Nephron progenitor cell (in vitro differentiated cells): ENCODE measurements around the gene LRFN4.
A peak's percentile ranks its signal among the peaks of the same experiment; 100 is the strongest.

Experiments
- DNase-seq: peaks from one replicate; pipeline ENCODE4 v3.0.0; 2021
- H3K27ac Mint-ChIP-seq: 2 replicates; pipeline ENCODE4 v1.8.0; 2021; ENCODE audit warnings: mild to moderate bottlenecking, moderate library complexity, mixed read lengths
- H3K27me3 Mint-ChIP-seq: 2 replicates; pipeline ENCODE4 v1.8.0; 2021; ENCODE audit warnings: mild to moderate bottlenecking, low read depth, mixed read lengths; ENCODE audit not compliant: poor library complexity
- H3K36me3 Mint-ChIP-seq: 2 replicates; pipeline ENCODE4 v1.8.0; 2021; ENCODE audit warnings: low read depth, mixed read lengths
- H3K4me1 Mint-ChIP-seq: 2 replicates; pipeline ENCODE4 v1.8.0; 2021; ENCODE audit warnings: mixed read lengths
- H3K4me3 Mint-ChIP-seq: 2 replicates; pipeline ENCODE4 v1.8.0; 2021; ENCODE audit warnings: mild to moderate bottlenecking, moderate library complexity, mixed read lengths
- H3K9me3 Mint-ChIP-seq: 2 replicates; pipeline ENCODE4 v1.8.0; 2021; ENCODE audit warnings: mild to moderate bottlenecking, moderate library complexity, mixed read lengths
- TF ChIP-seq, protein P1 (sequence below): fragments of 200-600 bp; sonication (generic); IDR thresholded peaks from 2 replicates; pipeline ENCODE4 v1.5.0; 2021; ENCODE audit warnings: antibody characterized with exemption

Gene LRFN4

GRCh38 chr11:66842896-66843775 is 13.7 kb upstream of the LRFN4 start, which contains the start of gene RCE1:
RCE1 (plus strand) TSS chr11:66843441; CDS start chr11:66843456, 15 bp downstream.
- peak within 1 kb of the TSS; percentile 94 for H3K4me3 Mint-ChIP-seq
- H3K27ac Mint-ChIP-seq: peak within 1 kb of the TSS; percentile 95
- H3K4me1 Mint-ChIP-seq: peaks cover 30% of the 10 kb centered on the region
- peaks cover 6% of the 10 kb centered on the region for H3K36me3 Mint-ChIP-seq
- no peaks in the 10 kb centered on the region for H3K9me3 Mint-ChIP-seq
- DNase-seq: peak; percentile 95
- no peaks in the 10 kb centered on the region for H3K27me3 Mint-ChIP-seq
- TF ChIP-seq, protein P1, sequence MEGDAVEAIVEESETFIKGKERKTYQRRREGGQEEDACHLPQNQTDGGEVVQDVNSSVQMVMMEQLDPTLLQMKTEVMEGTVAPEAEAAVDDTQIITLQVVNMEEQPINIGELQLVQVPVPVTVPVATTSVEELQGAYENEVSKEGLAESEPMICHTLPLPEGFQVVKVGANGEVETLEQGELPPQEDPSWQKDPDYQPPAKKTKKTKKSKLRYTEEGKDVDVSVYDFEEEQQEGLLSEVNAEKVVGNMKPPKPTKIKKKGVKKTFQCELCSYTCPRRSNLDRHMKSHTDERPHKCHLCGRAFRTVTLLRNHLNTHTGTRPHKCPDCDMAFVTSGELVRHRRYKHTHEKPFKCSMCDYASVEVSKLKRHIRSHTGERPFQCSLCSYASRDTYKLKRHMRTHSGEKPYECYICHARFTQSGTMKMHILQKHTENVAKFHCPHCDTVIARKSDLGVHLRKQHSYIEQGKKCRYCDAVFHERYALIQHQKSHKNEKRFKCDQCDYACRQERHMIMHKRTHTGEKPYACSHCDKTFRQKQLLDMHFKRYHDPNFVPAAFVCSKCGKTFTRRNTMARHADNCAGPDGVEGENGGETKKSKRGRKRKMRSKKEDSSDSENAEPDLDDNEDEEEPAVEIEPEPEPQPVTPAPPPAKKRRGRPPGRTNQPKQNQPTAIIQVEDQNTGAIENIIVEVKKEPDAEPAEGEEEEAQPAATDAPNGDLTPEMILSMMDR: no peak

- H3K27me3 Mint-ChIP-seq: no peaks in the 10 kb centered on the region
- H3K9me3 Mint-ChIP-seq: no peaks in the 10 kb centered on the region
- no peak for DNase-seq
- peak overlapping the region; percentile 87 for H3K27ac Mint-ChIP-seq
- H3K36me3 Mint-ChIP-seq: peaks cover 6% of the 10 kb centered on the region
- H3K4me1 Mint-ChIP-seq: peaks cover 30% of the 10 kb centered on the region
- peak overlapping the region; percentile 94 for H3K4me3 Mint-ChIP-seq
- TF ChIP-seq, protein P1: no peak
These were observed 12.9 kb upstream of the LRFN4 start for GRCh38 chr11:66843776-66844495.

DNA sequence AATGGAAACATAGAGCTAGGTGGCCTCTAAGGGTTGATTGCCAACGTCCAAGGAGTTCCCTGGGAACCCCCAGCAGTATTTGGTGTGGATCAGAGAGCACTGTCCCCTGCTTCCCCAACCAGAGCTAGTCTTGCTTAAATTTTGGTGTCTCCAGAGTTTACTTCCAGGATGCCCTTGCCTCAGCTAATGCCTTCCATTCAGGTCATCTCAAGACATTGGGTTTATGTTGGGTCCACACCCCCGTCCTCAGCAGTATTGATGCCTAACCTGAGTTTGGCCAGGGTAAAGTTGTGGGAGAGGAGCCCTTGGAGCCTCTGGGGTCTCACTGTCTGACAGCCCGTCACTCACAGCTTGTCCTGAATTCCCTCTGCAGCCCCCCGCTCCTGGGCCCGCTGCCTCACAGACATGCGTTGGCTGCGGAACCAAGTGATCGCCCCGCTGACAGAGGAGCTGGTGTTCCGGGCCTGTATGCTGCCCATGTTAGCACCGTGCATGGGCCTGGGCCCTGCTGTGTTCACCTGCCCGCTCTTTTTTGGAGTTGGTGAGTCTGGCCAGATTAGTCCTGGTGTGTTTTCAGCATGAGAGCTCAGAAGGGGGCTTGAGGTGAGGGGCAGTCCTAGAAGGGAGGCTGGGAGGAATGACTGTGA is 12.2 kb upstream of the LRFN4 start:
- Mint-ChIP-seq H3K27me3 (no peaks in the 10 kb centered on the region), H3K27ac (peak overlapping the region; percentile 87), H3K4me3 (peak overlapping the region; percentile 94), H3K4me1 (peaks cover 30% of the 10 kb centered on the region), H3K9me3 (no peaks in the 10 kb centered on the region), H3K36me3 (peaks cover 6% of the 10 kb centered on the region)
- no peak for DNase-seq
- TF ChIP-seq, protein P1: no peak

DNA sequence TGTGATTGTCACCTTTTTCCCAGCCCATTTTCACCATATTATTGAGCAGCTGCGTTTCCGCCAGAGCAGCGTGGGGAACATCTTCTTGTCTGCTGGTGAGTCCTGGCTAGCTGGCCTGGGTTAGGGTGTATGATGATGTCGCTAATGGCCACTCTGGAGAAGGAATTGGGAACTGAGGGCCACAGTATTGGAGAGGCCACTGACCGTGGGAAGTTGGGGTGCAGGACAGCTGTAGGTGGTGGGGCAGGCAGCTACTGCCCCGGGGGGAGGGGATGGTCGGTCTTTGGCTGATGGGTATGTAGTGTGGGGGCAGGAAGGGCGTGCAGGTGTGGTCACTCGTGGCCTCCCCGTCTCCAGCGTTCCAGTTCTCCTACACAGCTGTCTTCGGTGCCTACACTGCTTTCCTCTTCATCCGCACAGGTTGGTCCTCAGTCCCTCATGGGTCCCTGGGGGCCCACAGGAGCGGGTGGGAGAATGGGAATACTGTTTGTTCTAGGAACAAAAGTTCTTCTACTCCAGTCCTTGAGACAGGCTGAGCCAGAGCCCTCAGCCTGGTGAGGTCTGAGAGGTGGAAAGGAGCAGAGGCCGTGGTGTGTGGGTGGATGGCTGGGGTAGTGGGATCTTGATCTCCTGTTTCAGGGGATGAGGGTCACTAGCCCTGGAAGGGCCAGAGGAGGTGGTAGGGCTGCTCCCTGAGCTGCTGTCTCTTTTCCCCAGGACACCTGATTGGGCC is 11.6 kb upstream of the LRFN4 start:
- peak overlapping the region; percentile 94 for H3K4me3 Mint-ChIP-seq
- TF ChIP-seq, protein P1: no peak
- H3K36me3 Mint-ChIP-seq: peaks cover 6% of the 10 kb centered on the region
- peak overlapping the region; percentile 69 for H3K27ac Mint-ChIP-seq
- H3K27me3 Mint-ChIP-seq: no peaks in the 10 kb centered on the region
- H3K4me1 Mint-ChIP-seq: peaks cover 30% of the 10 kb centered on the region
- H3K9me3 Mint-ChIP-seq: no peaks in the 10 kb centered on the region
- DNase-seq: no peak

DNA sequence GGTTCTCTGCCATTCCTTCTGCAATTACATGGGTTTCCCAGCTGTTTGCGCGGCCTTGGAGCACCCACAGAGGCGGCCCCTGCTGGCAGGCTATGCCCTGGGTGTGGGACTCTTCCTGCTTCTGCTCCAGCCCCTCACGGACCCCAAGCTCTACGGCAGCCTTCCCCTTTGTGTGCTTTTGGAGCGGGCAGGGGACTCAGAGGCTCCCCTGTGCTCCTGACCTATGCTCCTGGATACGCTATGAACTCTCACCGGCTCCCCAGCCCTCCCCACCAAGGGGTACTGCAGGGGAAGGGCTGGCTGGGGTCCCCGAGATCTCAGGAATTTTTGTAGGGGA is 11.0 kb upstream of the LRFN4 start:
- TF ChIP-seq, protein P1: no peak
- no peaks in the 10 kb centered on the region for H3K9me3 Mint-ChIP-seq
- H3K27ac Mint-ChIP-seq: no peak overlapping the region
- H3K27me3 Mint-ChIP-seq: no peaks in the 10 kb centered on the region
- peaks cover 6% of the 10 kb centered on the region for H3K36me3 Mint-ChIP-seq
- peak overlapping the region; percentile 20 for H3K4me3 Mint-ChIP-seq
- DNase-seq: no peak
- H3K4me1 Mint-ChIP-seq: peaks cover 30% of the 10 kb centered on the region
